Peyer's patch (tissue), 4 donors: ENCODE measurements around the gene PGGHG.

Experiments used
- CTCF ChIP-seq, 6 experiments: fragments of 450-650 bp in 4 of 6; fragments of 200-600 bp in 2 of 6; sonication (generic) in 1 of 6; IDR thresholded peaks; one replicate each; pipeline ENCODE4 v1.5.1; 2017 to 2019; ENCODE audit warnings: antibody characterized with exemption in 6 of 6, mild to moderate bottlenecking in 3 of 6, moderate library complexity in 1 of 6
- POLR2A ChIP-seq, 2 donors: fragments of 450-650 bp; IDR thresholded peaks; one replicate each; pipeline ENCODE4 v1.5.1; 2017; ENCODE audit warnings: antibody characterized with exemption in 2 of 2, mild to moderate bottlenecking in 2 of 2, moderate library complexity in 2 of 2

- TF ChIP-seq POLR2A (IDR thresholded peaks at IDR 0.05), result no peak
- TF ChIP-seq CTCF (IDR thresholded peaks at IDR 0.05), result no peak
Measured at GRCh38 chr11:281486-282161, 7.3 kb upstream of the PGGHG start.
